PFSK-1 (cell line): Measurements from ENCODE around the gene PNCK.

Experiments used
- FOXP2 ChIP-seq: optimal IDR thresholded peaks from 2 replicates; pipeline ENCODE3; 2011; ENCODE audit warnings: borderline replicate concordance, control low read depth, inconsistent platforms; ENCODE audit not compliant: insufficient read depth; ENCODE audit errors: extremely low read length, extremely low read depth
- POLR2AphosphoS5 ChIP-seq: IDR thresholded peaks from 2 replicates; pipeline ENCODE4 v1.6.1; 2012; ENCODE audit warnings: low read depth, mild to moderate bottlenecking, control low read depth, low read length, moderate library complexity
- SIN3A ChIP-seq: IDR thresholded peaks from 2 replicates; pipeline ENCODE4 v1.6.1; 2012; ENCODE audit warnings: mild to moderate bottlenecking, low read length, moderate library complexity, borderline replicate concordance; ENCODE audit not compliant: insufficient read depth
- TAF1 ChIP-seq: IDR thresholded peaks from 2 replicates; pipeline ENCODE4 v1.6.1; 2012; ENCODE audit warnings: low read length, control low read depth, borderline replicate concordance; ENCODE audit not compliant: insufficient read depth
- TF ChIP-seq, protein P1 (sequence below), 2 experiments: IDR thresholded peaks; 2 replicates each; pipeline versions ENCODE4 v1.6.1 to v1.8.0; 2011 to 2012; ENCODE audit warnings: low read depth in 2 of 2, low read length in 2 of 2, control low read depth in 1 of 2, inconsistent platforms in 1 of 2, mild to moderate bottlenecking in 1 of 2, moderate library complexity in 1 of 2; ENCODE audit not compliant: insufficient read depth in 1 of 2

DNA sequence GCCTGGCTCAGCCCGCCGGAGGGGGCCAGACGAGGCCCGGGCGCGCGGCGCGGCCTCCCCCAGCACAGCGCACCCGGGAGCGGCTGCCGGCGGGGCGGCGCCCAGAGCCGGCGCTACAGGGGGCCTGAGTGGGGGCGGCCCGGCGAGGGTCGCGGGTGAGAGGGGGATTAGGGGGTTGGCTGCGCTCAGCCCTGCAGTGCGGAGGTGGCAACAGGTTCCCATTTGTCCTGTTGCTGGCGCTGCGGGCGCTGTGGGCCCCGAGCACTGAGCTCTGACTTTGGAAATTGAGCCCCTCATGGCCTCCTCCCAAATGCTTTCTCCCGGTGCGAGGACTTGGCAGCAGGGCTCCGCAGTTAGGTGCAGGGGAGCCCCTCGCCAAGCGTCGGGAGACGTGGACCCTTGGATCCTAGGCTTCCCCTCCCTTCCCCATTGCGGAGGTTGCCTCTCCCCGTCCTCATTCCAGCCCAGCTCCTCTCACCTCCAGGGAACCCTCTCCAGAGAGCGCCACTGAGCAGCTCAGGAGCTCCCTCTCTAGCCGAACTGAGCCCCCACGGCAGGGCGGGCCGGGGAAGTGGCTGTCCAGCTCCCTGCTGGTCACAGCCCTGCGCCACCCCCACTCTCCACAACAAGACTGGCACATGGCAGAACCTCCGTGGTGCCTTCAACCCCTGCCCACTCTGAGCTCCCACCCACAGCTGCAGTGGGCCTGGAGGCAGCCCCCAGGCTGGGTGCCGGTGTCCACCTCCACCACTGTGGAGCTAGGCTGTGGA, 29.1 kb downstream of the PNCK start:
- TF ChIP-seq POLR2AphosphoS5: no peak
- TF ChIP-seq SIN3A: no peak
- no peak for TF ChIP-seq TAF1
- TF ChIP-seq, protein P1, sequence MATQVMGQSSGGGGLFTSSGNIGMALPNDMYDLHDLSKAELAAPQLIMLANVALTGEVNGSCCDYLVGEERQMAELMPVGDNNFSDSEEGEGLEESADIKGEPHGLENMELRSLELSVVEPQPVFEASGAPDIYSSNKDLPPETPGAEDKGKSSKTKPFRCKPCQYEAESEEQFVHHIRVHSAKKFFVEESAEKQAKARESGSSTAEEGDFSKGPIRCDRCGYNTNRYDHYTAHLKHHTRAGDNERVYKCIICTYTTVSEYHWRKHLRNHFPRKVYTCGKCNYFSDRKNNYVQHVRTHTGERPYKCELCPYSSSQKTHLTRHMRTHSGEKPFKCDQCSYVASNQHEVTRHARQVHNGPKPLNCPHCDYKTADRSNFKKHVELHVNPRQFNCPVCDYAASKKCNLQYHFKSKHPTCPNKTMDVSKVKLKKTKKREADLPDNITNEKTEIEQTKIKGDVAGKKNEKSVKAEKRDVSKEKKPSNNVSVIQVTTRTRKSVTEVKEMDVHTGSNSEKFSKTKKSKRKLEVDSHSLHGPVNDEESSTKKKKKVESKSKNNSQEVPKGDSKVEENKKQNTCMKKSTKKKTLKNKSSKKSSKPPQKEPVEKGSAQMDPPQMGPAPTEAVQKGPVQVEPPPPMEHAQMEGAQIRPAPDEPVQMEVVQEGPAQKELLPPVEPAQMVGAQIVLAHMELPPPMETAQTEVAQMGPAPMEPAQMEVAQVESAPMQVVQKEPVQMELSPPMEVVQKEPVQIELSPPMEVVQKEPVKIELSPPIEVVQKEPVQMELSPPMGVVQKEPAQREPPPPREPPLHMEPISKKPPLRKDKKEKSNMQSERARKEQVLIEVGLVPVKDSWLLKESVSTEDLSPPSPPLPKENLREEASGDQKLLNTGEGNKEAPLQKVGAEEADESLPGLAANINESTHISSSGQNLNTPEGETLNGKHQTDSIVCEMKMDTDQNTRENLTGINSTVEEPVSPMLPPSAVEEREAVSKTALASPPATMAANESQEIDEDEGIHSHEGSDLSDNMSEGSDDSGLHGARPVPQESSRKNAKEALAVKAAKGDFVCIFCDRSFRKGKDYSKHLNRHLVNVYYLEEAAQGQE (IDR thresholded peaks at IDR 0.05; ENCODE audit: insufficient read depth in 1 of 2, low read depth in 2 of 2, low read length in 2 of 2): no peak
- no peak for TF ChIP-seq FOXP2
